ENCODE measurements around the gene NSF. TPM values are rescaled to one million over a fixed set of nuclear protein-coding genes. Genes with fewer than 3 reads are reported as not detected.

Gene NSF
- total RNA-seq, 1 experiment from 2014 or later = 56.5 TPM

DNA sequence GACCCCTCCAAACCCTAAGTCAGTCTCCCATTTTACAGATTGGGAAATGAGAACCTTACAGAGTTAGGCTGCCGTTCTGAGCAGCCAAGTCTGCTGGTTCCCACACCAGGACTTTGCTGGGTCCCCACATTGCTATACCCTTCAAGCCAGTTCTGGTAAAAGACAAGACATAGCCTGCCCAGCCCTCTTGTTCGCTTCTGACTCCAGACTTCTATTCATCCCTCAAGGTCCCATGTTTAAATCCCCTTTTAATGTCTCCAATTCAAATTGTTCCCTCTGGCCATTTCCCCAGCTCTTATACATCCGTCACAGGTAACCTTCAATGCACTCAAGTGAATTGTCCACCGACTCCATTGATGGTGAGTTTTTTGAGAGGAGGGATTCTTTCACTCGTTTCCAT is 197.8 kb downstream of the NSF start:
- in situ Hi-C loops (cut with HindIII; ENCODE audit: low pct_unique_long_range_greater_than_20kb, low sequenced_read_pairs) (no loop called here), intact Hi-C loops (cut with micrococcal nuclease; ENCODE audit: unreplicated experiment) (no loop called here)
- no TSS peak for BruUV-seq (replicated peaks)
- no peak for ATAC-seq
- ChIA-PET CTCF (no interaction called here), POLR2A (interaction anchor here (0.6 kb wide), 2 partner anchors 71 to 510 kb away, joined by 3 to 4 read pairs; no protein-coding TSS in a partner anchor)
- Histone ChIP-seq H3K27me3 (ENCODE audit: control insufficient read depth, insufficient read depth, low read length) (no peaks in the 10 kb centered on the region), H3K9me3 (ENCODE audit: control insufficient read depth, insufficient read depth, low read depth, low read length) (no peaks in the 10 kb centered on the region), H3K36me3 (ENCODE audit: control insufficient read depth, insufficient read depth, low read length) (no peaks in the 10 kb centered on the region), H3K4me3 (ENCODE audit: low read depth in 2 of 2, low read length in 2 of 2) (no peak overlapping the region), H3K27ac (ENCODE audit: low read length) (no peak overlapping the region), H3K4me1 (ENCODE audit: control insufficient read depth, insufficient read depth, low read length) (no peaks in the 10 kb centered on the region)
- no peak for DNase-seq (ENCODE audit: low read depth, low spot score)
- TF ChIP-seq, protein P1, sequence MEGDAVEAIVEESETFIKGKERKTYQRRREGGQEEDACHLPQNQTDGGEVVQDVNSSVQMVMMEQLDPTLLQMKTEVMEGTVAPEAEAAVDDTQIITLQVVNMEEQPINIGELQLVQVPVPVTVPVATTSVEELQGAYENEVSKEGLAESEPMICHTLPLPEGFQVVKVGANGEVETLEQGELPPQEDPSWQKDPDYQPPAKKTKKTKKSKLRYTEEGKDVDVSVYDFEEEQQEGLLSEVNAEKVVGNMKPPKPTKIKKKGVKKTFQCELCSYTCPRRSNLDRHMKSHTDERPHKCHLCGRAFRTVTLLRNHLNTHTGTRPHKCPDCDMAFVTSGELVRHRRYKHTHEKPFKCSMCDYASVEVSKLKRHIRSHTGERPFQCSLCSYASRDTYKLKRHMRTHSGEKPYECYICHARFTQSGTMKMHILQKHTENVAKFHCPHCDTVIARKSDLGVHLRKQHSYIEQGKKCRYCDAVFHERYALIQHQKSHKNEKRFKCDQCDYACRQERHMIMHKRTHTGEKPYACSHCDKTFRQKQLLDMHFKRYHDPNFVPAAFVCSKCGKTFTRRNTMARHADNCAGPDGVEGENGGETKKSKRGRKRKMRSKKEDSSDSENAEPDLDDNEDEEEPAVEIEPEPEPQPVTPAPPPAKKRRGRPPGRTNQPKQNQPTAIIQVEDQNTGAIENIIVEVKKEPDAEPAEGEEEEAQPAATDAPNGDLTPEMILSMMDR (IDR thresholded peaks at IDR 0.05) = no peak
- TF ChIP-seq TCF7L2 (IDR thresholded peaks at IDR 0.05; ENCODE audit: low read depth, low read length) (no peak), POLR2AphosphoS5 (IDR thresholded peaks at IDR 0.05; ENCODE audit: low read depth, low read length) (no peak), SIN3A (IDR thresholded peaks at IDR 0.05; ENCODE audit: borderline replicate concordance, insufficient read depth, low read depth, low read length) (no peak)
- TF ChIP-seq, protein P2, sequence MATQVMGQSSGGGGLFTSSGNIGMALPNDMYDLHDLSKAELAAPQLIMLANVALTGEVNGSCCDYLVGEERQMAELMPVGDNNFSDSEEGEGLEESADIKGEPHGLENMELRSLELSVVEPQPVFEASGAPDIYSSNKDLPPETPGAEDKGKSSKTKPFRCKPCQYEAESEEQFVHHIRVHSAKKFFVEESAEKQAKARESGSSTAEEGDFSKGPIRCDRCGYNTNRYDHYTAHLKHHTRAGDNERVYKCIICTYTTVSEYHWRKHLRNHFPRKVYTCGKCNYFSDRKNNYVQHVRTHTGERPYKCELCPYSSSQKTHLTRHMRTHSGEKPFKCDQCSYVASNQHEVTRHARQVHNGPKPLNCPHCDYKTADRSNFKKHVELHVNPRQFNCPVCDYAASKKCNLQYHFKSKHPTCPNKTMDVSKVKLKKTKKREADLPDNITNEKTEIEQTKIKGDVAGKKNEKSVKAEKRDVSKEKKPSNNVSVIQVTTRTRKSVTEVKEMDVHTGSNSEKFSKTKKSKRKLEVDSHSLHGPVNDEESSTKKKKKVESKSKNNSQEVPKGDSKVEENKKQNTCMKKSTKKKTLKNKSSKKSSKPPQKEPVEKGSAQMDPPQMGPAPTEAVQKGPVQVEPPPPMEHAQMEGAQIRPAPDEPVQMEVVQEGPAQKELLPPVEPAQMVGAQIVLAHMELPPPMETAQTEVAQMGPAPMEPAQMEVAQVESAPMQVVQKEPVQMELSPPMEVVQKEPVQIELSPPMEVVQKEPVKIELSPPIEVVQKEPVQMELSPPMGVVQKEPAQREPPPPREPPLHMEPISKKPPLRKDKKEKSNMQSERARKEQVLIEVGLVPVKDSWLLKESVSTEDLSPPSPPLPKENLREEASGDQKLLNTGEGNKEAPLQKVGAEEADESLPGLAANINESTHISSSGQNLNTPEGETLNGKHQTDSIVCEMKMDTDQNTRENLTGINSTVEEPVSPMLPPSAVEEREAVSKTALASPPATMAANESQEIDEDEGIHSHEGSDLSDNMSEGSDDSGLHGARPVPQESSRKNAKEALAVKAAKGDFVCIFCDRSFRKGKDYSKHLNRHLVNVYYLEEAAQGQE (IDR thresholded peaks at IDR 0.05; ENCODE audit: insufficient read depth in 1 of 2, low read depth in 2 of 2, low read length in 1 of 2) = no peak

DNA sequence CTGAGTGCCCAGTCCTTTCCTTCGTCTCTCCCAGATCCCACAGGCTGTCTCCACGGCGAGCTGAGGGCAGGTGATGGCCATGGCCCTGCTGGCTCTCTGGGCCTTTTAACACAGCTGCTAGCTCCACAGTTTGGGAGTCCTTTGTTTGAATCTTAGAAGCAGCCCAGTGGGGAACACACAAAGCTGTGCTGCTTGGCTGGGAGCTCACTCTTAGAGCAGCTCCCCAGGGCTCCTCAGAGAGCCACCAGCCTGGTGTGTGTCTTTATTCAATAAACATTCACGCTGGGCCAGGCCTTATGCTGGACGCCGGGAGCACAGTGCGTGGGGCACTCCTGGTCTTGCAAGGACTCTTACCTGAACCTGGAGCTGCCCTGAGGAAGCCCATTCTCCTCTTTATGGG is 198.3 kb downstream of the NSF start:
- no peaks in the 10 kb centered on the region for H3K9me3 ChIP-seq (ENCODE audit: control insufficient read depth, insufficient read depth, low read depth, low read length)
- H3K4me1 ChIP-seq (ENCODE audit: control insufficient read depth, insufficient read depth, low read length) = no peaks in the 10 kb centered on the region
- H3K36me3 ChIP-seq (ENCODE audit: control insufficient read depth, insufficient read depth, low read length) = no peaks in the 10 kb centered on the region
- ATAC-seq (0 out of 2 replicates have a peak, but pooled peaks have one; percentile 38), DNase-seq (ENCODE audit: low read depth, low spot score) (no peak)
- H3K4me3 ChIP-seq (ENCODE audit: low read depth in 2 of 2, low read length in 2 of 2) = no peak overlapping the region
- TF ChIP-seq, protein P2 (IDR thresholded peaks at IDR 0.05; ENCODE audit: insufficient read depth in 1 of 2, low read depth in 2 of 2, low read length in 1 of 2) = no peak
- no peak for TF ChIP-seq TCF7L2 (IDR thresholded peaks at IDR 0.05; ENCODE audit: low read depth, low read length)
- TF ChIP-seq POLR2AphosphoS5 (IDR thresholded peaks at IDR 0.05; ENCODE audit: low read depth, low read length) = no peak
- TF ChIP-seq, protein P1 (IDR thresholded peaks at IDR 0.05) = no peak
- TF ChIP-seq SIN3A (IDR thresholded peaks at IDR 0.05; ENCODE audit: borderline replicate concordance, insufficient read depth, low read depth, low read length) = no peak
- POLR2A ChIA-PET = interaction anchor here (0.6 kb wide), 1 partner anchor 70 kb away, joined by 4 read pairs; no protein-coding TSS in a partner anchor
- BruUV-seq (replicated peaks) = no TSS peak
- no peak overlapping the region for H3K27ac ChIP-seq (ENCODE audit: low read length)
- in situ Hi-C loops (cut with HindIII; ENCODE audit: low pct_unique_long_range_greater_than_20kb, low sequenced_read_pairs) = no loop called here
- CTCF ChIA-PET = no interaction called here
- H3K27me3 ChIP-seq (ENCODE audit: control insufficient read depth, insufficient read depth, low read length) = no peaks in the 10 kb centered on the region
- intact Hi-C loops (cut with micrococcal nuclease; ENCODE audit: unreplicated experiment) = no loop called here

Measured in Panc1 (cell line).